ENCODE results near the gene RNF19B. TPM values are rescaled to one million over a fixed set of nuclear protein-coding genes. Genes with fewer than 3 reads are reported as not detected.

RNF19B gene
- total and polyA plus RNA-seq, 7 donors: 10.4 to 32.5 (median 18.8) TPM

DNA sequence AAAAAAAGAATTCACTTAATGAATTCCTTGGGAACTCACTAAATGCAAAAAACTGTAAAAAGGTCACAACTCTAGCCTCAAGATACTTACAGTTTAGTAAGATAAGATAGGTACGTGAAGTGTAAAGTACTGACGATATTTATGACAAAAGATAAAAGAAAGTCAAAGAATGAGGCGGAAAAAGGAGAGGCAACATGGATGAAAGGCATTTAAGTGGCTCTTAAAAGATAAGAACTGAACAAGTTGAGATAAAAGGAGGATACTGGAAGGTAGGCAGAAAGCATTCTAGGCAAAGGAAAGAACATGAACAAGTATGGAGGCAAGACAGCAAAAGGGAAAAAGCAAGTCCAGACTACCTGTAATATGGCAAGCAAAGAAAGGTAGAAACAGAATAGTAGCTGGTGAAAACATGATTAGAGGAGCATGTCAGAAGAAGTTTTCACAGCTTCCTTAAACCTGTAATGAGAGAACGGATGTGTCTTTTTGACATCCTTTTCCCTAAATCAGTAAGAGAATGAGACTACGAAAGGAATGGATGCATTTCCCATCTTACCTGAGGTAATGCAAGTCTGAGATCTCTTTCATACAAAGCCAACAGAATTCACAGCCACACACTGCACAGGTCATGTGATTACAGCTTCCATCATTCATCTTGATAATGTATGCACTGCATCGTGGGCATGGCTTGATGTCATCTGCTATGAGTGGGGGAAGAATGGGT is 16.8 kb downstream of the RNF19B start:
- H3K27me3 ChIP-seq (ENCODE audit: insufficient read depth in 3 of 3, low read length in 2 of 3): no peaks in the 10 kb centered on the region
- no peaks in the 10 kb centered on the region for H3K9me3 ChIP-seq
- H3K27ac ChIP-seq: no peak overlapping the region
- peaks cover 14 to 56% of the 10 kb centered on the region in 2 donors for H3K36me3 ChIP-seq (ENCODE audit: insufficient read depth in 1 of 2, low read depth in 1 of 2)
- ATAC-seq: no peak
- TF ChIP-seq, protein P1, sequence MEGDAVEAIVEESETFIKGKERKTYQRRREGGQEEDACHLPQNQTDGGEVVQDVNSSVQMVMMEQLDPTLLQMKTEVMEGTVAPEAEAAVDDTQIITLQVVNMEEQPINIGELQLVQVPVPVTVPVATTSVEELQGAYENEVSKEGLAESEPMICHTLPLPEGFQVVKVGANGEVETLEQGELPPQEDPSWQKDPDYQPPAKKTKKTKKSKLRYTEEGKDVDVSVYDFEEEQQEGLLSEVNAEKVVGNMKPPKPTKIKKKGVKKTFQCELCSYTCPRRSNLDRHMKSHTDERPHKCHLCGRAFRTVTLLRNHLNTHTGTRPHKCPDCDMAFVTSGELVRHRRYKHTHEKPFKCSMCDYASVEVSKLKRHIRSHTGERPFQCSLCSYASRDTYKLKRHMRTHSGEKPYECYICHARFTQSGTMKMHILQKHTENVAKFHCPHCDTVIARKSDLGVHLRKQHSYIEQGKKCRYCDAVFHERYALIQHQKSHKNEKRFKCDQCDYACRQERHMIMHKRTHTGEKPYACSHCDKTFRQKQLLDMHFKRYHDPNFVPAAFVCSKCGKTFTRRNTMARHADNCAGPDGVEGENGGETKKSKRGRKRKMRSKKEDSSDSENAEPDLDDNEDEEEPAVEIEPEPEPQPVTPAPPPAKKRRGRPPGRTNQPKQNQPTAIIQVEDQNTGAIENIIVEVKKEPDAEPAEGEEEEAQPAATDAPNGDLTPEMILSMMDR (IDR thresholded peaks at IDR 0.05): no peak
- H3K4me3 ChIP-seq: no peak overlapping the region
- 92 to 94% (median 92%) methylated on average over 6 of the region's 6 CpGs for WGBS, 3 donors
- DNase-seq: no peak
- intact Hi-C loops (cut with DNase I): loop anchor here in 1 of 2 donors (1.0 to 5.0 kb wide), 2 partner anchors 23 to 109 kb away; no protein-coding TSS in a partner anchor
- H3K4me1 ChIP-seq: peaks cover 14% of the 10 kb centered on the region

DNA sequence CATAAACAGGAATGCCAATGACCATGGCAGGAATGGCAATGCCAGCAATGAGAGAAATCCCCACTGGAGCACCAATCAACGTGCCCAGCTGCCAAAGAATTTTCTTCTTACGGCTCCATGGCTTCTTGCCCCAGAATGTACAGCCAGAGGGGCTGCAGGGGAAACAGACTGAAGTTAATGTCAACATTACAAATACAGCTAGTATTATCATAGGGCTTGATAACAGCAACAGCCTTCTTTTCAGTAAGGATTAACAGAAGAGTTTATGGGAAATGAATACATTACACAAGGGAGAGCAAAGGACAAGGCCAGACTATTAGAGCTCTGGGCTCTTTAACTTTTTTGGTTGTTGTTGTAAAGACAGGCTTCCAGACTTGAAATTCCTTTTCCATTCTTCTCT is 18.2 kb downstream of the RNF19B start:
- ATAC-seq (no peak), DNase-seq (no peak)
- Histone ChIP-seq H3K4me3 (no peak overlapping the region), H3K36me3 (ENCODE audit: insufficient read depth in 1 of 2, low read depth in 1 of 2) (peaks cover 14 to 71% of the 10 kb centered on the region in 2 donors), H3K27me3 (ENCODE audit: insufficient read depth in 3 of 3, low read length in 2 of 3) (no peaks in the 10 kb centered on the region), H3K27ac (no peak overlapping the region), H3K9me3 (no peaks in the 10 kb centered on the region), H3K4me1 (peaks cover 14% of the 10 kb centered on the region)
- 47 to 65% (median 62%) methylated on average over 2 of the region's 2 CpGs for WGBS, 3 donors
- intact Hi-C loops (cut with DNase I): loop anchor here in 1 of 2 donors (5.0 kb wide), 1 partner anchor 111 kb away; no protein-coding TSS in a partner anchor
- TF ChIP-seq, protein P1 (IDR thresholded peaks at IDR 0.05): no peak

- ATAC-seq (no peak), DNase-seq (no peak)
- Histone ChIP-seq H3K36me3 (ENCODE audit: insufficient read depth in 1 of 2, low read depth in 1 of 2) (peaks cover 14 to 93% of the 10 kb centered on the region in 2 donors), H3K4me1 (peaks cover 13% of the 10 kb centered on the region), H3K27ac (no peak overlapping the region), H3K4me3 (no peak overlapping the region), H3K9me3 (no peaks in the 10 kb centered on the region), H3K27me3 (ENCODE audit: insufficient read depth in 3 of 3, low read length in 2 of 3) (no peaks in the 10 kb centered on the region)
- intact Hi-C loops (cut with DNase I): no loop called here
- TF ChIP-seq, protein P1 (IDR thresholded peaks at IDR 0.05): no peak
These were observed 20.4 kb downstream of the RNF19B start for GRCh38 chr1:32944180-32944579.

GRCh38 chr1:32939655-32940371 is 24.8 kb downstream of the RNF19B start:
- intact Hi-C loops (cut with DNase I): no loop called here
- Histone ChIP-seq H3K4me3 (no peak overlapping the region), H3K4me1 (peaks cover 5% of the 10 kb centered on the region), H3K9me3 (no peaks in the 10 kb centered on the region), H3K27ac (no peak overlapping the region), H3K36me3 (ENCODE audit: insufficient read depth in 1 of 2, low read depth in 1 of 2) (peaks cover 11 to 94% of the 10 kb centered on the region in 2 donors), H3K27me3 (ENCODE audit: insufficient read depth in 3 of 3, low read length in 2 of 3) (no peaks in the 10 kb centered on the region)
- peak in 2 of 4 donors; percentile 55 to 56 for ATAC-seq
- TF ChIP-seq, protein P1 (IDR thresholded peaks at IDR 0.05): no peak
- 68 to 78% (median 77%) methylated on average over 4 of the region's 4 CpGs for WGBS, 3 donors
- peak in 1 of 2 donors; percentile 37 for DNase-seq

Data from psoas muscle (tissue), 8 donors.